Effector memory CD8-positive, alpha-beta T cell (primary cell): Measurements from ENCODE around the gene ABHD16B.

Source experiments
- ATAC-seq: fragments of 150-1000 bp; cut with Tn5 transposase; replicated peaks from 2 replicates; pipeline ENCODE4 v1.10.0; 2021; ENCODE audit warnings: mild to moderate bottlenecking, moderate library complexity
- DNase-seq, 3 experiments: peaks; one replicate each; pipeline ENCODE4 v3.0.0; 2021
- H3K27ac Mint-ChIP-seq, 2 donors: one replicate each; pipeline ENCODE4 v1.8.0; 2022; ENCODE audit warnings: mild to moderate bottlenecking in 2 of 2, mixed read lengths in 2 of 2, moderate library complexity in 2 of 2
- H3K27me3 Mint-ChIP-seq, 2 donors: one replicate each; pipeline ENCODE4 v1.8.0; 2022; ENCODE audit warnings: mixed read lengths in 2 of 2
- H3K36me3 Mint-ChIP-seq: one replicate; pipeline ENCODE4 v1.8.0; 2022; ENCODE audit warnings: mild to moderate bottlenecking, moderate library complexity, mixed read lengths; ENCODE audit not compliant: insufficient read depth
- H3K4me1 Mint-ChIP-seq, 2 donors: one replicate each; pipeline ENCODE4 v1.8.0; 2022; ENCODE audit warnings: low read depth in 2 of 2, mixed read lengths in 2 of 2
- H3K4me3 Mint-ChIP-seq, 2 donors: one replicate each; pipeline ENCODE4 v1.8.0; 2022; ENCODE audit warnings: mild to moderate bottlenecking in 2 of 2, mixed read lengths in 2 of 2, moderate library complexity in 2 of 2
- H3K9me3 Mint-ChIP-seq, 2 donors: one replicate each; pipeline ENCODE4 v1.8.0; 2022; ENCODE audit warnings: mixed read lengths in 2 of 2
- total RNA-seq, 9 experiments: gene quantifications; one replicate each; lab custom pipeline; 2026; lab: John Stamatoyannopoulos, UW

Gene ABHD16B
- total RNA-seq = 0 to 0.21 (median 0) reads per million in 9 experiments

DNA sequence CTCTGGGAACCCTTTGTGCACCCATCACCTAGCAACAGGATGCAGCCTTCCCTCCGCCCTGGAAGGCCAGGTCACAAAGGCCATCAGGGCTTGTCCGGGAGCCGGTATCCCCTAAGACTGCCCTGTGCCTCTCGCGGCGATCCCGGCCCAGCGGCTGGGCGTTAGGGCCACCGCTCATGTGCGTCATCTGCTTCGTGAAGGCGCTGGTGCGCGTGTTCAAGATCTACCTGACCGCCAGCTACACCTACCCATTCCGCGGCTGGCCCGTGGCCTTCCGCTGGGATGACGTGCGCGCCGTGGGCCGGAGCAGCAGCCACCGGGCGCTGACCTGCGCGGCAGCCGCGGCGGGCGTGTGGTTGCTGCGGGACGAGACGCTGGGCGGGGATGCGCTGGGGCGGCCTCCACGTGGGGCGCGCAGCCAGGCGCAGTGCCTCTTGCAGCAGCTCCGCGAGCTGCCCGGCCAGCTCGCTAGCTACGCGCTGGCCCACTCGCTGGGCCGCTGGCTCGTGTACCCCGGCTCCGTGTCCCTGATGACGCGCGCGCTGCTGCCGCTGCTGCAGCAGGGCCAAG, at the start of gene ABHD16B:
ABHD16B (plus strand) TSS at position 134 of the 570 bp plus-strand sequence; CDS start at position 177, 43 bp downstream.
- no peak for ATAC-seq
- Mint-ChIP-seq H3K4me1 (peaks cover 28 to 40% of the 10 kb centered on the region in 2 donors), H3K4me3 (no peak within 1 kb of the TSS), H3K9me3 (no peaks in the 10 kb centered on the region), H3K27ac (peak within 1 kb of the TSS in 1 of 2 donors; percentile 73), H3K27me3 (no peaks in the 10 kb centered on the region), H3K36me3 (peaks cover 31% of the 10 kb centered on the region)
- no peak for DNase-seq

DNA sequence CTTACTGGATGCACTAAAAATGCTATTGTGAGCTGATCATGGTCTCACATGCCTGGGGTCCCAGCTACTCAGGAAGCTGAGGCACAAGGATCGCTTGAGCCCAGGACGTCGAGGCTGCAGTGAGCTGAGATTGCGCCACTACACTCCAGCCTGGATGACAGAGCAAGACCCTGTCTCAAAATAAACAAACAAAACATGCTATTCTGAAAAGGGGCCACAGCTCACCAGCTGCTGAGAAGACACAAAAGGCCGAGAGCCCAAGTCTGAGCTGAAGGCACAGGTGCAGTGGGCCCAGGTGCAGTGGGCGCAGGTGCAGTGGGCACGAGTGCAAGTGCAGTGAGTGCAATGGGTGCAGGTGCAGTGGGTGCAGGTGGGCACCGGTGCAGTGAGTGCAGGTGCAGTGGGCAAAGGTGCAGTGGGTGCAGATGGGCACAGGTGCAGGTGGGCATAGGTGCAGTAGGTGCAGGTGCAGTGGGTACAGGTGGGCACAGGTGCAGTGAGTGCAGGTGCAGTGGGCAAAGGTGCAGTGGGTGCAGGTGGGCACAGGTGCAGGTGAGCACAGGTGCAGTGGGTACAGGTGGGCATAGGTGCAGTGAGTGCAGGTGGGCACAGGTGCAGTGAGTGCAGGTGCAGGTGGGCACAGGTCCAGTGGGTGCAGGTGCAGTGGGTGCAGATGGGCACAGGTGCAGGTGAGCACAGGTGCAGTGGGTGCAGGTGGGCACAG, 46.2 kb upstream of the ABHD16B start:
- no peak overlapping the region for H3K27ac Mint-ChIP-seq
- peaks cover 3% of the 10 kb centered on the region for H3K36me3 Mint-ChIP-seq
- ATAC-seq (no peak), DNase-seq (no peak)
- no peaks in the 10 kb centered on the region for H3K4me1 Mint-ChIP-seq
- no peak overlapping the region for H3K4me3 Mint-ChIP-seq
- no peaks in the 10 kb centered on the region for H3K9me3 Mint-ChIP-seq
- peaks cover 0 to 32% of the 10 kb centered on the region in 2 donors for H3K27me3 Mint-ChIP-seq

DNA sequence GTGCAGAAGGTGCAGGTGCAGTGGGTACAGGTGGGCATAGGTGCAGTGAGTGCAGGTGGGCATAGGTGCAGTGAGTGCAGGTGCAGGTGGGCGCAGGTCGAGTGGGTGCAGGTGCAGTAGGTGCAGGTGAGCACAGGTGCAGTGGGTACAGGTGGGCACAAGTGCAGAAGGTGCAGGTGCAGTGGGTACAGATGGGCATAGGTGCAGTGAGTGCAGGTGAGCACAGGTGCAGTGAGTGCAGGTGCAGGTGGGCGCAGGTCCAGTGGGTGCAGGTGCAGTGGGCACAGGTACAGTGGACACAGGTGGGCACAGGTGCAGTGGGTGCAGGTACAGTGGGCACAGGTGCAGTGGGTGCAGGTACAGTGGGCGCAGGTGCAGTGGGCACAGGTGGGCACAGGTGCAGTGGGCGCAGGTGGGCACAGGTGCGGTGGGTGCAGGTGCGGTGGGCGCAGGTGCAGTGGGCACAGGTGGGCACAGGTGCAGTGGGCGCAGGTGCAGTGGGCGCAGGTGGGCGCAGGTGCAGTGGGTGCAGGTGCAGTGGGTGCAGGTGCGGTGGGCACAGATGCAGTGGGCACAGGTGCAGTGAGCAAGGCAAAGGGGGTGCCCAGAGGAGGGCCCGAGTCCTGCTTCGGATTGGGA, 45.6 kb upstream of the ABHD16B start:
- DNase-seq (no peak), ATAC-seq (no peak)
- H3K9me3 Mint-ChIP-seq = no peaks in the 10 kb centered on the region
- H3K4me1 Mint-ChIP-seq = no peaks in the 10 kb centered on the region
- H3K36me3 Mint-ChIP-seq = peaks cover 3% of the 10 kb centered on the region
- no peak overlapping the region for H3K4me3 Mint-ChIP-seq
- H3K27ac Mint-ChIP-seq = no peak overlapping the region
- H3K27me3 Mint-ChIP-seq = peaks cover 0 to 29% of the 10 kb centered on the region in 2 donors

DNA sequence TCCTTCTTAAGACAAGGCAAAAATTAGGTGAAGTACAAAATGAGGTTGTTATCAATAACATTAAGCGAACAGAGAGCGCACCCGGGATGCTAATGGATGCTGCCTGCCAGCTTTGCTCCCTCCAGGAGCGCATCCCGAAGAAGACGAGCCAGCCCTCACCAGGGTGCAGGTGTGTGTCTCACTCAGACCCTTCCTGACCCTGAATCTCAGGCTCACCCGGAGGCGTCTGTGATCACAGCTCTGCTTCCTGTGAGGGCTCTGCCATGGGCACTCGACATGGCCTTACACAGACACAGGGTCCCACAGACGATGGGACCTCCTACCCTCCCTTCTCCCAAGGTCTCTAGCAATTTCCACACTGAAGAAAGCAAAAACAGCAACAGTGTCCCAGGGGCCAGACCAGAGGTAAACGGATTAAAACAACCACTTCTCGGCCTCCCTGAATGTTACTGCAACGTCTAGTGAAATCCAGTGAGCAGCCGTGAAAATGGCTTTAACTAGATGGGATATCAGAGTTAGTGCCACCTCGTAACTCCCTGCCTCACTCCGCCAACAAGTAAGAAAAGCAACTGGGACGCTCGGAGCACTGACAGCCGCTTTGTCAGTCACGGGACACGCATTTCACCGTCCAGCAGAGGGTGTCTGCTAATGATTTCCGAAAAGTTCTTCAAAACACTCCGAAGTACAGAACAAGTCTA, 41.9 kb upstream of the ABHD16B start:
- ATAC-seq (no peak), DNase-seq (no peak)
- H3K4me3 Mint-ChIP-seq = no peak overlapping the region
- peaks cover 7% of the 10 kb centered on the region for H3K36me3 Mint-ChIP-seq
- no peaks in the 10 kb centered on the region for H3K9me3 Mint-ChIP-seq
- peaks cover 23 to 56% of the 10 kb centered on the region in 2 donors for H3K27me3 Mint-ChIP-seq
- no peak overlapping the region for H3K27ac Mint-ChIP-seq
- H3K4me1 Mint-ChIP-seq = no peaks in the 10 kb centered on the region

DNA sequence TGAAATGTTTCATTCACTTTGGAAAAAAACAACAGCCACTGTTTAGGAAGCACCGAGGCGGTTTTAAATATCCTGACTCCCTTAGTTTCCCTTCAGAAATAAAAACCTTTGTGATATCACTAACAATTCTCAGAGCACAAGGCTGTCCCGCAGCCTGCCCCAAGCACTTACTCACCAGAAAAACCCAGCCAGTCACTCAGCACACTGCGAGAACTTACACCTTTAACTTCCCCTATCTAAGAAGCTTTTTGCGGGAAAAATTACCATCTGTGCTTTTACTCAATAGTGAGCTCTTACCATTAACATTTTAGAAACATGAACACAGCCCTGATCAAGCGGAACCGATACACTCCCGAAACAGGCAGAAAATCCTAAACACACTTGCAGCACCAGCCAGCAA, 39.5 kb upstream of the ABHD16B start:
- ATAC-seq (no peak), DNase-seq (no peak)
- Mint-ChIP-seq H3K36me3 (peaks cover 4% of the 10 kb centered on the region), H3K27ac (no peak overlapping the region), H3K27me3 (peaks cover 42 to 63% of the 10 kb centered on the region in 2 donors), H3K4me3 (no peak overlapping the region), H3K9me3 (no peaks in the 10 kb centered on the region), H3K4me1 (no peaks in the 10 kb centered on the region)

DNA sequence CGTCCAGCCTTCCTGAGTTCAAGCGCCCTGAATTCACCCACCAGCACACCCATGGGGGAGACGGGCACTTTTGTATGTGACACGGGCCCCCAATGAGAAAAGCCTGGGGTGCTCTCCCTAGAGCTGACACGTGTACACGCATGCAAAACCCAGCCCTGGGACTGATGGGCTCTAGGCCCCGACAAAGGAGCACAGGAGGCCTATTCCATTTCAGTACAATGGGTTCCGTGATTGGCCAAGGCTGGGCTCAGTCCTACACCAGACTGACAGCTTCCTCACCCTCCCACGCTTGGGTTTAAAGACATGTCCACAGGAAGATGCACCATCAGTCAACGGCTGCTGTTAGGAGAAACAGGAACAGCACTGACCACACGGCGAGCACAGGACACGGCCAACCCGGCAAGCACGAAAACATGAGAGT, 39.0 kb upstream of the ABHD16B start:
- peaks cover 45 to 66% of the 10 kb centered on the region in 2 donors for H3K27me3 Mint-ChIP-seq
- no peak for ATAC-seq
- no peak for DNase-seq
- H3K36me3 Mint-ChIP-seq = peaks cover 4% of the 10 kb centered on the region
- H3K4me1 Mint-ChIP-seq = no peaks in the 10 kb centered on the region
- H3K27ac Mint-ChIP-seq = no peak overlapping the region
- H3K9me3 Mint-ChIP-seq = no peaks in the 10 kb centered on the region
- H3K4me3 Mint-ChIP-seq = no peak overlapping the region

DNA sequence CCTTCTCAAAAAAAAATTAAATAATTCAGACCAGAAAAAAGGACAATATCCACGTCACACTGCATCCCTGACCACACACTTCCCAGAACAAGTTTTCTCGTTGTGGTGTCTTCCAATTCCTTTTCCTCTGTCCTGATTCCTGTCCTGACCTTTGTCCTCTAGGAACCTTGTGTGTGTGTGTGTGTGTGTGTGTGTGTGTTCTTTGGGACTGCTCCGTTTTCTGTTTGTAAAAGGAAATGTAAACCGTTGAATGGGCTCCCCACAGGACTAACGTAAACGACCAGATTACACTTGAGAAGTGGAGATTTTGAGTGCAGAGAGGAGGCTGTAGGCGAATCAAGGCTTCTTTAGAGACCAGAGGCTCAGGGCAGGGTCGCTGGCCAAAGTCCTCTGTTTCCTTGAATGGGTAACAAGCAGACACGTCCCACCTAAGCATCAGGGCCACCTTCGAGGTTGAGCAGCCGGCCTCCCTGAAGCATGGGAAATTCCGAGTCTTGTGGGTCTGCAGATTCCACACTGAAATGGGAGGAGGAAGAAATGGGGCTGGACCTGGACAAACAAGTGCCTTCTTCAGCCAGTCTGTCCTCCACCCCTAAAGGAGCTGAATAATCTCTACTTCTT, 37.5 kb upstream of the ABHD16B start:
- Mint-ChIP-seq H3K4me3 (no peak overlapping the region), H3K36me3 (peaks cover 4% of the 10 kb centered on the region), H3K27me3 (peaks cover 52 to 68% of the 10 kb centered on the region in 2 donors), H3K9me3 (no peaks in the 10 kb centered on the region), H3K4me1 (no peaks in the 10 kb centered on the region), H3K27ac (no peak overlapping the region)
- DNase-seq (no peak), ATAC-seq (no peak)

DNA sequence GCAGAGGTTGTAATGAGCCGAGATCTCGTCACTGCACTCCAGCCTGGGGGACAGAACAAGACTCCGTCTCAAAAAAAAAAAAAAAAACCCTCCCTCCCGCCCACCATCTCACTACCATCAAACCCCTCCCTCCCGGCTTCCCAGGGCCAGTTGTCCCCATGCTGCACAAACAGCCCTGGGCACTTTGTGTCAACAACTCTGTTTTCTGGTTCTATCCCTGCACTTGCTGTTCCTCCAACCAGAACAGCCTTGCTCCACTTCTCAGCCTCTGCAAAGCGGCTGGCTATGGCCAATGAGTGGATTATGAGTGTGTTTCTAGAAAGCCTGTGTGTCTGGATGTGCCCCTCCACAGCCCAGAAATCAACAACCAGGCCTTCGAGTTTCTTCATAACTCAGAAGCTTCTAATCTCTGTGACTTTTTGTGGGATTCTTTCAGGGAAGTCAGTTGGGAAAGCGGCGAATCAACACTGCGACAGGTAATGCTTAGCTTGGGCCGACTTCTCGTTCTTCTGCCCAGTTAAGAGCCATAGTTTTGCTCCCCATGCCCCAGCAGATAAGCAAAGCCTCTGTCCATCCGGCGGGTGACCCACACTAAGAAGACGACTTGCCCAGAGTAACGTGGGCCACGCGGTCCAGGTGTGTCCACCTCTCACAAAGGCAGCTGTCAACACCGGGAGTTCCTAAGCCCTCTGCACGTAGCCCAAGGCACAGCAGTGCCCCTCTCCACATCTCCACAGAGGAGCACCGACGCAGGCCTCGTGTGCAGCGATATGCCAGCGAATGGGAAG, 35.8 kb upstream of the ABHD16B start:
- no peaks in the 10 kb centered on the region for H3K9me3 Mint-ChIP-seq
- peaks cover 67 to 85% of the 10 kb centered on the region in 2 donors for H3K27me3 Mint-ChIP-seq
- peaks cover 8 to 9% of the 10 kb centered on the region in 2 donors for H3K4me1 Mint-ChIP-seq
- ATAC-seq (no peak), DNase-seq (no peak)
- H3K27ac Mint-ChIP-seq = no peak overlapping the region
- H3K4me3 Mint-ChIP-seq = no peak overlapping the region
- H3K36me3 Mint-ChIP-seq = peaks cover 7% of the 10 kb centered on the region

DNA sequence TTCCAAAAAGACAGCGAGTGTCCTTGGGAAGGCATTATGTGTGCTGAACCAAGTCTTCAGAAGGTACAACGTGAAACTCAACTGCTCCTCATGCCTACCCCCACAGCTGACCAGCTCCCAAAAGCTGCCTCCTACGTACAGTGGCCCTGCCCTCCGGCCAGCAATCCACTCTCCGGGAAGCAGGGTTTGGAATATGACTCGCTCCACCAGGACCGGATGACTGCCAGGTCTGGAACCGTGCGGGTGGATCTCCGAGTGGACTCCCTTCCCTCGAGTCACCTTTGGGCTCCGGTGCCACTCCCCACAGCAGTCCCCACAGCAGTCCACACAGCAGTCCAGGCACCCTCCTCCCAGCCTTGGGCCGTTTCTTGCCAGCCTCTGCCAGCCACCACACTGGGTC, 34.5 kb upstream of the ABHD16B start:
- DNase-seq (no peak), ATAC-seq (no peak)
- no peaks in the 10 kb centered on the region for H3K9me3 Mint-ChIP-seq
- H3K27ac Mint-ChIP-seq = no peak overlapping the region
- H3K36me3 Mint-ChIP-seq = peaks cover 7% of the 10 kb centered on the region
- H3K4me1 Mint-ChIP-seq = peaks cover 8 to 9% of the 10 kb centered on the region in 2 donors
- H3K4me3 Mint-ChIP-seq = no peak overlapping the region
- H3K27me3 Mint-ChIP-seq = peaks cover 65 to 81% of the 10 kb centered on the region in 2 donors

DNA sequence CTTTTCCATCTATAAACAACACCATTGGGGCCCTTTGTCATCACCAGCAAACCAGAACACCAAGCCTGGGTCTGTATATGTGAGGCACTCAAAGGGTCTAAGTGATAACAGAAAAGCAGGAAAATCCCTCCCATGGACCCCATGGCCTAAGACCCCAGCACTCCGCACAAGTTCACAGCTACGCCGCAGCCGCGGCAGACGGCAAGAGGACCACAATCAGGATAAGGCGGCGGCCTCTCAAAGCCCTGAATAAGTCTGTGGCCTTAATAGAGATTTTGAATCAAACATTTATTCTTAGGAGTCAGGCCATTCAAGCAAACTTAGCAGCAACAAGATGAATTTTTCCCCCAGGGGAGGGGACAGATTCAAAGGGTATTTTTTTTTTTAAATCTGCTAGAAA, 33.2 kb upstream of the ABHD16B start:
- H3K9me3 Mint-ChIP-seq = no peaks in the 10 kb centered on the region
- H3K27me3 Mint-ChIP-seq = peaks cover 55 to 70% of the 10 kb centered on the region in 2 donors
- H3K36me3 Mint-ChIP-seq = peaks cover 3% of the 10 kb centered on the region
- no peak overlapping the region for H3K4me3 Mint-ChIP-seq
- no peak overlapping the region for H3K27ac Mint-ChIP-seq
- peaks cover 8 to 9% of the 10 kb centered on the region in 2 donors for H3K4me1 Mint-ChIP-seq
- ATAC-seq (no peak), DNase-seq (no peak)

DNA sequence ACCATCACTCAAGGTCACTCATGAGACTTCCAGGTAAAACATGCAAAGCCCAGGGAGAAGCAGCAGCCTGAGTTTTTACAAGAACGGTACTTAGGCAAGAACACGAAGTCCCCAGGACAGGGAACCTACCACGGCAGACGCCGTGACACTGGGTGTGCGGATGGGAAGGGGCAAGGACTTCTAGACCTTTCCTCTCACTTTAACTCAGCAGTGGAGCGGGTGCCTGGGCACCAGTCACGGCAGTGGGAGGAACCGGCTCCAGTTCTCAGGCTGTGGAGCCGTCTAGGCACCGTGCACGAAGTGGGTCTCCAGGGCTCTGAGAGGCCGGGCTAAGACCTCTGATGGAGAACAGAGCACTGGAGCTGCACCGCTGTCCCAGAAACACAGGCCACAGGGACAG, 32.8 kb upstream of the ABHD16B start:
- H3K36me3 Mint-ChIP-seq = peaks cover 3% of the 10 kb centered on the region
- DNase-seq (no peak), ATAC-seq (no peak)
- no peak overlapping the region for H3K27ac Mint-ChIP-seq
- H3K27me3 Mint-ChIP-seq = peaks cover 52 to 70% of the 10 kb centered on the region in 2 donors
- H3K4me3 Mint-ChIP-seq = no peak overlapping the region
- peaks cover 8 to 9% of the 10 kb centered on the region in 2 donors for H3K4me1 Mint-ChIP-seq
- H3K9me3 Mint-ChIP-seq = no peaks in the 10 kb centered on the region

DNA sequence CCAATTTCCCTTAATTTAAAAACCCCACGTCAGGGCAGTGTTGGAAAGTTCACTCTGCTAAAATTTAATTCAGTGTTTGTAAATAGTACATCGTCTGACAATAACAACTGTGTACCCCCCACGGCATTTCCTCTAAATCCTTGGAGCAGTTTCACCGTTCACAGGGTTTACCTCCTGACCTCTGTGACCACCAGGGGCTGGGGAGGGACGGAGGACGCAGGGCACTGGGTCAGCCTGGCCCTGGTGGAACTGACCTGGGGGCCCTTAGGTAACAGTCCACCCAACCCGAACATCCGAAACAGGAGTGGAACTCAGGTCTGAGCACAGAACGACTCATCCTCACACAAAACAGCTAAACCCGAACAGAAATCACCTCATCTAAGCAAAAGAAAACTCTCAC, 32.3 kb upstream of the ABHD16B start:
- Mint-ChIP-seq H3K36me3 (peaks cover 3% of the 10 kb centered on the region), H3K27me3 (peaks cover 48 to 70% of the 10 kb centered on the region in 2 donors), H3K4me3 (no peak overlapping the region)

More for the DNA sequence above, 32.3 kb upstream of the ABHD16B start:
- no peak overlapping the region for H3K27ac Mint-ChIP-seq
- H3K4me1 Mint-ChIP-seq = peaks cover 8 to 9% of the 10 kb centered on the region in 2 donors
- DNase-seq (no peak), ATAC-seq (no peak)
- H3K9me3 Mint-ChIP-seq = no peaks in the 10 kb centered on the region
